IMR-90 (cell line): ENCODE measurements around the gene DNAJC3. TPM values are rescaled to one million over a fixed set of nuclear protein-coding genes. Genes with fewer than 3 reads are reported as not detected.

Source experiments
- ATAC-seq: fragments of 200-7000 bp; cut with Tn5 transposase; 2 replicates; pipeline ENCODE4 v1.9.1; 2020; ENCODE audit warnings: low read depth, mild to moderate bottlenecking, moderate library complexity
- BruUV-seq: library from RNA; stranded (reverse); fragments of 400-500 nt; replicated peaks from 2 replicates; lab custom pipeline; 2021; lab: Mats Ljungman, UMichigan
- CTCF ChIA-PET: fragments of 300-600 bp; formaldehyde crosslinking; extraction: SDS; loops from one replicate; lab custom pipeline; 2021; ENCODE audit warnings: antibody characterized with exemption; lab: Yijun Ruan, JAX
- POLR2A ChIA-PET: fragments of 300-600 bp; sonication (Branson Sonifier 250); formaldehyde crosslinking; loops from one replicate; lab custom pipeline; 2022; ENCODE audit warnings: antibody characterized with exemption; ENCODE audit not compliant: unreplicated experiment; lab: Charles Lee
- DNase-seq: peaks from one replicate; pipeline ENCODE4 v3.0.0; 2013
- H2AFZ ChIP-seq: replicated peaks from 2 replicates; pipeline ENCODE3; 2013; ENCODE audit warnings: low read length, mild to moderate bottlenecking; ENCODE audit not compliant: poor library complexity
- H2AK5ac ChIP-seq: 2 replicates; pipeline ENCODE4 v1.6.1; 2013; ENCODE audit warnings: low read depth, low read length, inconsistent platforms
- H2AK9ac ChIP-seq: replicated peaks from 2 replicates; pipeline ENCODE3; 2013; ENCODE audit warnings: mild to moderate bottlenecking, low read depth, low read length, moderate library complexity; ENCODE audit not compliant: poor library complexity
- H2BK120ac ChIP-seq: 2 replicates; pipeline ENCODE4 v1.6.1; 2013; ENCODE audit warnings: low read depth, low read length, inconsistent platforms
- H2BK15ac ChIP-seq: 3 replicates; pipeline ENCODE4 v1.6.1; 2013; ENCODE audit warnings: low read depth, low read length, inconsistent platforms
- H2BK20ac ChIP-seq: 2 replicates; pipeline ENCODE4 v1.6.1; 2013; ENCODE audit warnings: low read depth, mild to moderate bottlenecking, inconsistent platforms, low read length, moderate library complexity
- H2BK5ac ChIP-seq: 2 replicates; pipeline ENCODE4 v1.6.1; 2013; ENCODE audit warnings: mild to moderate bottlenecking, low read depth, low read length, inconsistent platforms; ENCODE audit not compliant: poor library complexity, severe bottlenecking
- H3K14ac ChIP-seq: replicated peaks from 2 replicates; pipeline ENCODE4 v1.6.1; 2013; ENCODE audit warnings: low read depth, low read length, inconsistent platforms
- H3K18ac ChIP-seq: 2 replicates; pipeline ENCODE4 v1.6.1; 2013; ENCODE audit warnings: low read depth, low read length, control low read depth
- H3K23ac ChIP-seq: 2 replicates; pipeline ENCODE4 v1.6.1; 2013; ENCODE audit warnings: low read depth, low read length, inconsistent platforms
- H3K27ac ChIP-seq: 2 replicates; pipeline ENCODE4 v1.5.1; 2013; ENCODE audit warnings: mild to moderate bottlenecking, control low read depth, low read length; ENCODE audit not compliant: insufficient read depth
- H3K27me3 ChIP-seq: 2 replicates; pipeline ENCODE4 v1.6.1; 2013; ENCODE audit warnings: low read length; ENCODE audit not compliant: control insufficient read depth, insufficient read depth
- H3K36me3 ChIP-seq: 2 replicates; pipeline ENCODE4 v1.6.1; 2013; ENCODE audit warnings: low read length, mixed read lengths; ENCODE audit not compliant: control insufficient read depth, insufficient read depth
- H3K4ac ChIP-seq: 2 replicates; pipeline ENCODE4 v1.6.1; 2013; ENCODE audit warnings: low read depth, low read length, inconsistent platforms
- H3K4me1 ChIP-seq: 2 replicates; pipeline ENCODE4 v1.6.1; 2013; ENCODE audit warnings: low read length, mixed read lengths; ENCODE audit not compliant: control insufficient read depth, insufficient read depth
- H3K4me2 ChIP-seq: 2 replicates; pipeline ENCODE4 v1.6.1; 2013; ENCODE audit warnings: low read depth, mild to moderate bottlenecking, control low read depth, low read length, moderate library complexity
- H3K4me3 ChIP-seq: 2 replicates; pipeline ENCODE4 v1.5.1; 2013; ENCODE audit warnings: low read depth, mild to moderate bottlenecking, control low read depth, low read length, moderate library complexity; ENCODE audit not compliant: insufficient read depth
- H3K56ac ChIP-seq: 2 replicates; pipeline ENCODE4 v1.6.1; 2013; ENCODE audit warnings: low read length, inconsistent platforms; ENCODE audit not compliant: insufficient read depth; ENCODE audit errors: extremely low read depth
- H3K79me1 ChIP-seq, 2 experiments: 2 replicates each; pipeline ENCODE4 v1.6.1; 2013; ENCODE audit warnings: low read length in 2 of 2, inconsistent platforms in 1 of 2, low read depth in 1 of 2
- H3K9ac ChIP-seq: 2 replicates; pipeline ENCODE4 v1.6.1; 2013; ENCODE audit warnings: low read depth, low read length, control low read depth
- H3K9me1 ChIP-seq: 2 replicates; pipeline ENCODE4 v1.6.1; 2013; ENCODE audit warnings: low read length, inconsistent platforms; ENCODE audit not compliant: insufficient read depth
- H3K9me3 ChIP-seq: 2 replicates; pipeline ENCODE4 v1.6.1; 2013; ENCODE audit warnings: low read length; ENCODE audit not compliant: control insufficient read depth, insufficient read depth
- H4K20me1 ChIP-seq: 2 replicates; pipeline ENCODE4 v1.6.1; 2013; ENCODE audit warnings: low read length, inconsistent platforms; ENCODE audit not compliant: insufficient read depth
- H4K5ac ChIP-seq: 2 replicates; pipeline ENCODE4 v1.6.1; 2013; ENCODE audit warnings: mild to moderate bottlenecking, low read depth, low read length, control low read depth
- H4K8ac ChIP-seq, 2 experiments: 2 replicates each; pipeline ENCODE4 v1.6.1; 2013; ENCODE audit warnings: low read depth in 2 of 2, low read length in 2 of 2, control low read depth in 1 of 2, inconsistent platforms in 1 of 2
- H4K91ac ChIP-seq: 2 replicates; pipeline ENCODE4 v1.6.1; 2013; ENCODE audit warnings: low read depth, low read length, inconsistent platforms; ENCODE audit not compliant: insufficient read depth
- CHD1 ChIP-seq: IDR thresholded peaks from 2 replicates; pipeline ENCODE4 v1.6.1; 2012; ENCODE audit warnings: low read depth, low read length, improper control_type of control experiment
- ELK1 ChIP-seq: fragments of 150-350 bp; IDR thresholded peaks from 2 replicates; pipeline ENCODE4 v1.6.1; 2016; ENCODE audit warnings: low read depth, mild to moderate bottlenecking, low read length, moderate library complexity, borderline replicate concordance
- MAFK ChIP-seq: IDR thresholded peaks from 2 replicates; pipeline ENCODE4 v1.6.1; 2012; ENCODE audit warnings: low read depth, low read length, improper control_type of control experiment
- MAZ ChIP-seq: IDR thresholded peaks from 2 replicates; pipeline ENCODE4 v1.6.1; 2012; ENCODE audit warnings: low read depth, mild to moderate bottlenecking, low read length, improper control_type of control experiment, moderate library complexity, borderline replicate concordance
- MXI1 ChIP-seq: IDR thresholded peaks from 2 replicates; pipeline ENCODE4 v1.6.1; 2012; ENCODE audit warnings: low read depth, mild to moderate bottlenecking, low read length, moderate library complexity, borderline replicate concordance
- NFE2L2 ChIP-seq: fragments of 150-350 bp; IDR thresholded peaks from 2 replicates; pipeline ENCODE4 v1.6.1; 2016; ENCODE audit warnings: low read depth, mild to moderate bottlenecking, low read length
- POLR2A ChIP-seq: IDR thresholded peaks from 2 replicates; pipeline ENCODE4 v1.6.1; 2012; ENCODE audit warnings: mild to moderate bottlenecking, low read depth, low read length
- RFX5 ChIP-seq: IDR thresholded peaks from 2 replicates; pipeline ENCODE4 v1.8.0; 2012; ENCODE audit warnings: low read depth, mild to moderate bottlenecking, low read length, moderate library complexity
- SMC3 ChIP-seq: fragments of 150-350 bp; IDR thresholded peaks from 2 replicates; pipeline ENCODE4 v1.6.1; 2016; ENCODE audit warnings: low read depth, mild to moderate bottlenecking, antibody characterized with exemption, low read length, moderate library complexity
- USF2 ChIP-seq: fragments of 150-350 bp; IDR thresholded peaks from 2 replicates; pipeline ENCODE4 v1.6.1; 2017; ENCODE audit warnings: mild to moderate bottlenecking, antibody characterized with exemption, low read length, low read depth
- WGBS, 2 experiments: methylation state at CpG; one replicate each; pipeline versions ENCODE4 v1.1.5 to v1.1.7; 2013; ENCODE audit warnings: missing lambda C conversion rate in 2 of 2; ENCODE audit not compliant: insufficient read length in 1 of 2; ENCODE audit errors: extremely low coverage in 2 of 2; 5-methylcytosine and 5-hydroxymethylcytosine counted together
- dilution Hi-C: fragments of 300-500 bp; cut with HindIII; formaldehyde crosslinking; loops from one replicate; pipeline ENCODE4 v1.14.3; 2018; ENCODE audit warnings: low sequenced_read_pairs; ENCODE audit not compliant: unreplicated experiment
- in situ Hi-C: fragments of 300-500 bp; cut with MboI; formaldehyde crosslinking; loops from 3 replicates; pipeline ENCODE4 v1.14.3; 2019; ENCODE audit warnings: low sequenced_read_pairs, inconsistent platforms, mixed read lengths
- intact Hi-C: fragments of 100-400 bp; cut with micrococcal nuclease; formaldehyde crosslinking; loops from 2 replicates; pipeline ENCODE4 v1.10.0; 2022
- polyA plus RNA-seq, 3 experiments: library from polyadenylated mRNA; depleted of rRNA; stranded (reverse); fragments of >200 nt; gene quantifications; 2 replicates each; pipeline ENCODE4 v1.2.3, GENCODE V29; 2012; ENCODE audit warnings: low replicate concordance in 1 of 3
- total RNA-seq: library from RNA; depleted of rRNA; stranded (reverse); fragments of >200 nt; gene quantifications from 2 replicates; pipeline ENCODE4 v1.2.3, GENCODE V29; 2012

DNAJC3 gene
- total and polyA plus RNA-seq, 2 of the 4 experiments (the other 2 are of a cell fraction): 10.7 to 28.5 TPM

- Histone ChIP-seq H3K4me1 (no peaks in the 10 kb centered on the region), H2AK5ac (no peak overlapping the region), H2AK9ac (no peak overlapping the region), H3K27ac (no peak overlapping the region), H2BK15ac (no peak overlapping the region), H3K4me3 (no peak overlapping the region), H3K36me3 (peaks cover 5% of the 10 kb centered on the region; the same call in 1 of the 2 replicates), H3K4ac (no peak overlapping the region), H3K4me2 (no peak overlapping the region), H3K9me3 (no peaks in the 10 kb centered on the region), H3K9ac (no peak overlapping the region), H2BK20ac (no peak overlapping the region), H3K18ac (no peak overlapping the region), H2AFZ (no peak overlapping the region), H4K8ac (no peak overlapping the region), H2BK120ac (no peak overlapping the region), H4K91ac (no peak overlapping the region), H2BK5ac (no peak overlapping the region), H3K79me1 (peaks cover 0 to 3% of the 10 kb centered on the region in 2 experiments; a peak in 2 of 4 replicates), H3K27me3 (no peaks in the 10 kb centered on the region), H3K23ac (no peak overlapping the region), H4K5ac (no peak overlapping the region), H4K20me1 (no peaks in the 10 kb centered on the region), H3K14ac (no peak overlapping the region), H3K56ac (no peak overlapping the region), H3K9me1 (no peaks in the 10 kb centered on the region; the same call in 1 of the 2 replicates)
- dilution Hi-C loops (no loop called here), intact Hi-C loops (no loop called here), in situ Hi-C loops (no loop called here)
- ATAC-seq (no peak), DNase-seq (no peak)
- POLR2A ChIA-PET: no interaction called here
- no CpG with 5 or more reads among the region's 4 CpGs for WGBS, 2 experiments
- no TSS peak for BruUV-seq
- TF ChIP-seq SMC3 (no peak), USF2 (no peak), MAFK (no peak), MXI1 (no peak), POLR2A (no peak), MAZ (no peak), RFX5 (no peak), CHD1 (no peak), ELK1 (no peak), NFE2L2 (no peak)
- CTCF ChIA-PET: interaction anchor here (0.7 kb wide), 1 partner anchor 85 kb away, joined by 3 read pairs; no protein-coding TSS in a partner anchor
Observed at GRCh38 chr13:95763601-95764000, 86.7 kb downstream of the DNAJC3 start.
